HG03432 (cell line): ENCODE measurements around the gene B4GALNT3.

Source experiments
- ATAC-seq: cut with Tn5 transposase; IDR thresholded peaks from one replicate; pipeline ENCODE4 v1.9.1; 2021; ENCODE audit warnings: mild to moderate bottlenecking, moderate library complexity; ENCODE audit not compliant: unreplicated experiment

B4GALNT3 gene

GRCh38 chr12:537772-538171 lies 78.0 kb downstream of the B4GALNT3 start:
- no peak for ATAC-seq

- ATAC-seq = no peak
Measured at GRCh38 chr12:538731-539539, 79.2 kb downstream of the B4GALNT3 start.

- no peak for ATAC-seq
Measured at GRCh38 chr12:539540-540310, 80.0 kb downstream of the B4GALNT3 start.

GRCh38 chr12:541676-542324 lies 82.1 kb downstream of the B4GALNT3 start:
- no peak for ATAC-seq

- ATAC-seq = no peak
Measured at GRCh38 chr12:542395-543113, 82.8 kb downstream of the B4GALNT3 start.

GRCh38 chr12:543114-543451 lies 83.3 kb downstream of the B4GALNT3 start:
- no peak for ATAC-seq

- no peak for ATAC-seq
Measured at GRCh38 chr12:544142-544541, 84.4 kb downstream of the B4GALNT3 start.

GRCh38 chr12:544941-545635 lies 85.3 kb downstream of the B4GALNT3 start:
- no peak for ATAC-seq

GRCh38 chr12:545835-546234 lies 86.1 kb downstream of the B4GALNT3 start:
- ATAC-seq = no peak

GRCh38 chr12:546265-546919 lies 86.7 kb downstream of the B4GALNT3 start:
- ATAC-seq = no peak

GRCh38 chr12:546920-547845 lies 87.4 kb downstream of the B4GALNT3 start:
- ATAC-seq = peak; percentile 60

GRCh38 chr12:547883-548470 lies 88.2 kb downstream of the B4GALNT3 start:
- no peak for ATAC-seq

GRCh38 chr12:549476-550082 lies 89.8 kb downstream of the B4GALNT3 start:
- ATAC-seq = no peak

- no peak for ATAC-seq
Measured at GRCh38 chr12:550473-551260, 90.9 kb downstream of the B4GALNT3 start.

- ATAC-seq = no peak
Measured at GRCh38 chr12:552466-552865, 92.7 kb downstream of the B4GALNT3 start.

- ATAC-seq = no peak
Measured at GRCh38 chr12:553216-554000, 93.7 kb downstream of the B4GALNT3 start.

- no peak for ATAC-seq
Measured at GRCh38 chr12:554001-554285, 94.2 kb downstream of the B4GALNT3 start.
